GM19328 (cell line): Measurements from ENCODE around the gene TRPM1.

ENCODE experiments used
- ATAC-seq: cut with Tn5 transposase; IDR thresholded peaks from one replicate; pipeline ENCODE4 v1.9.1; 2021; ENCODE audit warnings: mild to moderate bottlenecking, moderate library complexity; ENCODE audit not compliant: unreplicated experiment

Gene TRPM1

DNA sequence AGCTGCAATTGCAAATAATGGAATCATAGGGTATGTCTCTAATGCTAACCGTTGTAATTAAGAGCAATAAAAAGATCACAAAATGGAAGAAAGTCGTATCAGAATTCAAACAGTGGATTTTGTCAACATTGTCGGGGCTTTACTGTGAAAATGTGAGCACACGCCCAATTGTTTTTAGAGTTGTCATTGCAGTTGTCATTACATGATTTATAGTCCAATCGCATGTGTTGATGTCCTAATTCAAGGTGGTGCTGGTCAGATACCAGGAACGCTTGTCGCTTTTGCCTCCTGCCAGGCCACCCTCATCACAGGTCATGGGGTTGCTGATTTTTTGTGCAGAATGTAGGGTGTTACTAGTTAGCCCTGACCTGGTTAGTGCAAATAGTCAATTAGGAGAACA is 16.2 kb downstream of the TRPM1 start:
- ATAC-seq, result no peak

DNA sequence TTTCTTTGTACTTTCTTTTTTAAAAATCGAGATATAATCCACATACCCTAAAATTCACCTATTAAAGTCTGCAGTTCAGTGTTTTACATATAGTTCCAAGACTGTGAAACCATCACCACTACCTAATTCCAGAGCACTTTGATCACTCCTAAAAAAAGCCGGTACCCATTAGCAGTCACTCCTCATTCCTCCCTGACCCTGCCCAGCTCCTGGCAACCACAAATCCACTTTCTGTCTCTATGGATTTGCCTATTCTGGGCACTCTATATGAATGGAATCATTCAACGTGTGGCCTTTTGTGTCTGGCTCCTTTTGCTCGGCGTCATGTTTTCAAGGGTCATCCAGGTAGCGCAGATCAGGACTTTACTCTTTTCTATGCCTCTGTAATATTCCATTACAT is 17.3 kb downstream of the TRPM1 start:
- ATAC-seq, result no peak

DNA sequence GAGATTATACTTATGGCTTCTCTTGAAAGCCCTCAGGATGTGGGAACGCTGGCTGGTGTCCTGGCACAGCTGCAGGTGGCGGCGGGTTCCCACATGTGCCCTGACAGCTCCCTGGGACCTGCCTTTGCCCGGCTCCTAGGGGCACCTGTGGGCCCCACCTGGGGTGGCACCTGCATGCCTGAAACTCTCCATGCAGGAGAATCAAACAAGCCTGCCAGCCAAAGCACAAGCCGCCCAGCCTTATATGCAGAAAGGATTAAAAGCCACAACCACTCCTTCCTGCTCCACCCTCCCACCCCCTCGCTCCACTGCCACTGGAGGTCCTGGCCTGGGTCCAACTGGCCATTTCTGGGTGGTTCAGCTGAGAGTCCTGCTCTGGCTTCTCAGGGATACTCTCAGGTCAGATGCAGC is 18.1 kb downstream of the TRPM1 start:
- ATAC-seq, result no peak

DNA sequence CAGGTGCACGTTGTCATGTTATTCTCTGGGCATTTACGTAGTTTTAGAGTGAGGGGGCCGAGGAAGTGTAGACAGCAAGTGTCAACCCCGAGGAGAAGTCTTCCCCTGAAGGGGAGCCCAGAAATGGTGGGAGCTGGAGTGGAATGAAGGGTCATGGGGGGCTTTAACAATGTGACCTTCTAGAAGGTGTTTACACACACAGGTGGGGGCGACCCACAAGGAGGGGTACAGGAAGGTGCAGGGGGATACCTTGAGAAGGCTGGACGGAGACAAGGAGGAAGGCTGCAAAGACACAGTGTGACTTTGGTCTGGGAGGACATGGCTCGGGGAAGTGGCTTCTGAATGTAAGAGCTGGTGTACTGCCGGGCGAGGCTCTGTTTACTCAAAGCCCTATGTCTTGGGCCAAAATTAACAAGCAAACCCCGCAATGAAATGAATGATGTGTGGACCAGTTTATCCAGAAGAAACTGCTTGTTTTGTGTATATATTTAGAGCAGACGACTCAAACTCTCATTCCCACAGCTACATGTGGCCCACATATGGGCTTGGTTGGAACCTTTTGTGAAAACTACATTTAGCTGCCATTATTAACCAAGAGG is 18.7 kb downstream of the TRPM1 start:
- no peak for ATAC-seq

DNA sequence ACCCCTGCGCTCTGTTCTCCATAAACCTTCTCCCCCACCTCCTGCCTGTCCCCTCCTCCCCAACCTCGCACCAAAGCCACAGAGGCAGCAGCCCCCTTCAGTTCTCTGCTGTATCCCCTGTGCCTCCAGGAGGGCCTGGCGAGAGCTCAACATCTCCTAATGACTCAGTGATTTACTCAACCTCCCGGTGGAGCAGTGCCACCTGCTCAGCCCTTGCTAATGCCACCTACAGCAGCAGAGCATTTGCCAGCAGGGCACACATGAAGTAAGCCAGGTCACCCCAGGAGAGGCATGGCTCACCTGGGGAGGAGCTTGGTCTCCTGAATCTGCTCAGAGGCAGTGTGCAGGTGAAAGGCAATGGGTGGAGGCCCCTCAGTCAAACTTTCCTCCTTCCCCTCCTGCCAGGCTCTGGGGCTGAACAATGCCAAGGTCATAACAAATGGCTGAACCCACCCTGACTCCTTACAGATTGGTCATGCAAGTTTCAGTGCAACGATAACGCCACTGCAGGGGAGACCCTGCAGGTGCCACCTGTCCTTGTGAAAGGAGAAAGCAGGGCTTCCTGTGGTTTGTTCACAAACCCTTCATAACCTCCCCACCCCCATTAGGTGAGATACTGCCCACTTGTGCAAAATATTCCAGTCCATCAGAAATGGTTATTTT is 19.8 kb downstream of the TRPM1 start:
- ATAC-seq, result no peak

DNA sequence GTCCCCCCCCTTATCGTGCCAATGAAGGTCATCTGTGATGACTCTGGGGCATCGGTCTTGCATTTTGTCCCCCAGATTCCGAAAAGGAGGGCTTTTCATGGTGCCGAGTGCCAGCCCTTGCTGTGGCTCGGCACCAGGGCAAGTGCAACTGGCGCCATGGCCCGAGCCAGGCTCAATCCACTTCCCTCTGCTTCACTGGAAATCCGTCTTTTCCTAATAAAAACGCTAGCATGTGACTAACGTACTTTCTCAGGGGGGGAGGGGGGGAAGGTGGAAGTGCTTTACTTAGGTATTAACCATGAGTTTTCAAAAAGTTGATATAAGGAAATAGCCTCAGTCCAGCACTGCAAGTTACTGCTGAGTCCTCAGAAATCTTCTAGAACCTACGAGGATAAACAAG is 20.5 kb downstream of the TRPM1 start:
- ATAC-seq, result no peak

DNA sequence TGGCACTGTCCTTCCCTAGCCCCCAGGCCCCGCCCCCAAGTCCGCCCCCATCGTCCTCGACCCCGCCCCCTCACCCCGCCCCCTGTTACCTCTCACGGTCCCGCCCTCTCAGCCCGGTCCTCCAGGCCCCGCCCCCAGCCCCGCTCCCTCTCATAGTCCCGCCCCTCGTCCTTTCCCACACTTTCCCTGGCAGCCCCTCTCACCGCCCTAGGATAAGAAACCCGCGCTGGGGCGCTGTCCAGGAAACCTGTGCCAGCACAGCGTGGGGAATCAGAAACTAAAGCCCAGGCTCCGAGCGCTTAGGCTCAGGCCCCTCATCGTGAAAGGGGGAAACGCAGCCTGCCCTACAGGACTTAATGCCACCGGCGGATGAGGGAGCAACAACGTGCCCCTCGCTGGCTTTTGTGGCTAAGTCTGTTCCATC is 20.9 kb downstream of the TRPM1 start:
- no peak for ATAC-seq

DNA sequence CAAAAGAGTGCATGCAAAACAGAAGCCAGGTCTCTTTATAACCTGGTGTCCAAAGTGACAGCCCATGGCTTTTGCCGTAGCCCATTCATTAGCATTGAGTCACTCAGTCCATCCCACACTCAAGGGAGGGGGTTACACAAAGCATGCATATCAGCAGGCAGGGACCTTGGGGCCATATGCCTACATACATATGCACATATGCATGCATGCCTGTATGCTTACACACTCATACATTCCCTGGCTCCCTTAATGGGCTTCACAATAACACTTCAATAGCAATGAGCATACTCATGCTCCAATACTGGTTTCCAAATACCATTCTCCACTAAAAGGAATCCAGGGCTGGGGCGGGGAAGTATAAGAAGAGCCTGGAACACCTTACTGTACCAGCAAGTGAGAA is 22.0 kb downstream of the TRPM1 start:
- no peak for ATAC-seq

DNA sequence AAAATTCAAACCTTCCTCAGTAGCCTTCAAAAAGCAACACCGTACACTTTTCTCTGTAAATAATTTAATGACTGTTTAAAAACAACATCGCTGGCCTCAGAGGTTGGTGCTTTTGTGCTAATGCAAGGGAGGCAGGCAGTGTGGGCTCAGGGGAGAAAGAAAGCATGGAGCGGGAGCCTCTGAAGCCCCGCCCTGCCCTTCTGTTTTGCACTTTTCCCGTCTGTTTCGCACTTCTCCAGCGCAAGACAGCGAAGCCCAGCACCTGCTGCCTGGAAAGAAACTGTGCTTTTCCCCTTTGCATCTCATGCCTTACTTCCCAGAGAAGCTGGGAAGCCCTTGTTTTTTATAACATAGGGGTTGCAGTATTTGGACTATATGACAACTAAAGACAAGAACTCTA is 23.1 kb downstream of the TRPM1 start:
- no peak for ATAC-seq

DNA sequence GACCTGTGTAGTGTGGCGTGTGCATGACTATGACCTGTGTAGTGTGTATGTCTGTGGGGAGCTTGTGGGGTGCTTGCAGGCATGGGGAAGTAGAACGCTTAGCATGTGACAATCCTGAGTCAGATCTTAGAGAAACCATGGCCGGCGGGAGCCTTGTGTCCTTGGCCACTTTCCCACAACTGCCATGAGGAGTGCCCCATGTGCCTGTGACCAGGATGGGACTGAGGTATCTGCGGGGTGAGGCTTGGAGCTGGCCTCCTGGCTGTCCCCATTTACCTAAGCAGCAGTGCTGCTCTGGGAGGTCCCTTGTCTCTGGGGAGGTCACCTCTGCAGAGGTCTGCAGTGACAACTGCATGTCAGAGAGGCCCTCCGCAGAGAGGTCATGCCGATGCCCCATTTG is 23.6 kb downstream of the TRPM1 start:
- ATAC-seq, result no peak

DNA sequence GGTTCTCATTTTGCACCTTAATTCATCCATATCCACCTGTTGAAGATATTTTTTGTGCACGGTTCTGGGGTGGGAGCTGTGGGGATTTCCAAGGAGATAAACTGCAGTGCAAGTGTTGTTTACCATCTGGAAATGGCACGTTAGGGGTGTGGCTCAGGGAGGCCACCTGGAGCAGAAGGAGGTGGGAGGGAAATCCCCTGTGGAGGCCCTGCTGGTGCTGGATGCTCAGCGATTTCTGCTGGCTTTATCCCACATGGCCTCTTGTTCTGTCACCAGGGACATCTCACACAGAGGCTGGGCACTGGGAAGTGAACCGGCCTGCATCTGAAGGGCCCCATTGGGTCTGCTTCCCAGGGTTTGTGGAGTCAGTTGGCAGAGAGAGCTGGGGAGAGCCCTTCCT is 24.3 kb downstream of the TRPM1 start:
- no peak for ATAC-seq

DNA sequence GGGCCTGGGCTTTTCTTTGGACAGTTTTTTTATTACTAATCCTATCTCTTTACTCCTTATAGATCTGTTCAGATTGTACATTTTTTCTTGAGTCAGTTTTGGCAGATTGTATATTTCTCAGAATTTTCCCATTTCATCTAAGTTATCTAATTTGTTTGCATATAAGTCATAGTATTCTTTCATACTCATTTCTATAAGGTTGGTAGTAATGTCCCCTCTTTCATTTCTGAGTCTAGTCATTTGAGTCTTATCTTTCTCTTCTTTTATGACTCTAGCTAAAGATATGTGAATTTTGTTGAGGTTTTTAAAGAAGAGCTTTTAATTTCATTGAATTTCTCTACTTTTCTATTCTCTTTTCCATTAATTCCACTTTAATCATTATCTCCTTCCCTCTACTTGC is 27.2 kb downstream of the TRPM1 start:
- no peak for ATAC-seq

DNA sequence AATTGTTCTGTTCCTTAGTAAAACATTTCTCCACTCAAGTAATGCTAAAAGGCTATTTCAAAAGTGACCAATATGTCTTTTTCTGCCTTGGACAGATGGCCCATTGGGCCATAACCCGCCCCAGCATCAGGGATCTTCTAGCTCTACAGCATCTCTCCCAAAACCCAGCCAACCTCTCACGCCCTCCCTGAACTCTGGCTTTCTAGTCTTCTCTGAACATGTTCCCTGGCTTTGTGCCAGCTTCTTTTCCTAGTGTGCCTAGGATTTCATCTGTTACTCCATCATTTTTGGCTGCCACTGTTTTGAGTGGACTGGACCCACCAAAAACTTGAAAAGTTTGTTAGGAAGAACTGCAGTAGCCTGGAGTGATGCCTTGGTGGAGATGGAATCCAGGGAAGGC is 30.7 kb downstream of the TRPM1 start:
- ATAC-seq, result no peak

DNA sequence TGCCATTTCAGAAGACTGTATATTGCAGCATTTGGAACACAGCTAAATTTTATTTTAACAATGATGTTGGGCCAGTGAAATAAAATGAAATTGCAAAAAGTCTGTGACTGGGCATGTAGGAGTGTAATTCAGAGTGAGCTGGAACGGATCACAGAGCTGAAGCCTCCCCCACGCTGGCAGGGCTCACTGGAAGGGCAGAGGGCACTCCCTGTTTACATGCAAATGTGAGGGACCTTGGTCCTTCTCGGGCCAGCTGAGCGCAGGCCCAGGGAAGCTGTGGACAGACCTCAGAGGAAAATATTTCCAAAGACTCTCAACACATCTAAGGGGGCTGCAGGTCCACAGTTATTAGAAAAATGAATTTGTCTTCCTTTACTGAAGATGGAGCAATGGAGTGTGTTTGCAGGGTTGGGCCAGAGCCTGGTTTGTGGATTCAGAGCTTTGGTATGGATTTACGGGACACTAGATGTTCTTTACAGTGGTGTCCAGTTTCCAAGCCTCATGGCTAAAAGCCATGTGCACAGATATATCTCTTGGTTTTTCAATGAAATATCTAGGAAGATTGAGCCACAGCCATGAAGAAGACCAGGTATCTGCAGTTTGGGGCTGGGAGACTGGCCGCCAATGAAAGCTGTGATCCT is 32.0 kb downstream of the TRPM1 start:
- no peak for ATAC-seq

DNA sequence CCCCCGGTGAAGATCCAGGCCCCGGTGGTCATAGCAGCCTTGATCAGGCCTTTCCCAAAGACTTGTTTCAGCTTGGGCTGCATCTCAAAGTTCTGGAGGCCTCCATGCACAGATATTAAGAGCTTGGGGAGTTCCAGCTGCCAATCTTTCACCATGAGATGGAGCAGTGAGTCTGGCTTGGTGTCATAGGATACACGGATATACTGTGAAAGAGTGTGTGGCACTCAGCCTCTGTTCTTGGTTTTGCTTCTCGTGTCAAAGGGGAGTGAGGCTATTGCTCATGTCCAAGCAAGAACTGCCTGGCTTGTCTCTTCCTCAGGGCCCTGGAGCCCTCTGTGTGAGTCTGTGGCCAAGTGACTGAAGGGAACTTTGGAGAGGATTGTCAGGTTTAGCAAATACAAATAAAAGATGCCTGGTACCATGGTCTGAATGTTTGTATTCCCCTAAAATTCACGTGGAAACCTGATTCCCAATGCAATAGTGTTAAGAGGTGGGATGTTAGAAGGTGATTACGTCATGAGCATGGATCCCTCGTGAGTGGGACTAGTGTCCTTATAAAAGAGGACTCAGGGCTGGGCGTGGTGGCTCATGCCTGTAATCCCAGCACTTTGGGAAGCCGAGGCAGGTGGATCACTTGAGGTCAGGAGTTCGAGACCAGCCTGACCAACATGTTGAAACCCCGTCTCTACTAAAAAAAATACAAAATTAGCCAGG is 33.5 kb downstream of the TRPM1 start:
- no peak for ATAC-seq

DNA sequence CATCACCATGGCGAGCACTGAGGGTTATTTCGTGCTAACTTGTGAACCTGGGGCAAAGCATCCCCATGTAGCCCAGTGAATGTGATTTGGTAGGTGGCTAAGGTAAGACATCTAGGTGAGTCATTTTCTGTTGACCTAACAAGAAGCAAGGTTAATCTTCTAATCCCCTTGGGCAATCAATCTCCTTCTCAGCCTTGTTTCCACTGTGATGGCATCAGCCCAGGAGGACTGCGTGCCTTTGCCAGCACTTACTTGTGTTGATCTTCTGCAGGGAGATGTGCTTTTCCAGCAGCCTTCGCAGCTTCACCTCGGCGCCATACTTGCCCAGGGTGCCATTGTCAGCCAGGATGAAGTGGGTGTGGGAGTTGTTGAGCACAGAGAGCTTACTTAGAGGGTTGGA is 35.7 kb downstream of the TRPM1 start:
- ATAC-seq, result no peak

DNA sequence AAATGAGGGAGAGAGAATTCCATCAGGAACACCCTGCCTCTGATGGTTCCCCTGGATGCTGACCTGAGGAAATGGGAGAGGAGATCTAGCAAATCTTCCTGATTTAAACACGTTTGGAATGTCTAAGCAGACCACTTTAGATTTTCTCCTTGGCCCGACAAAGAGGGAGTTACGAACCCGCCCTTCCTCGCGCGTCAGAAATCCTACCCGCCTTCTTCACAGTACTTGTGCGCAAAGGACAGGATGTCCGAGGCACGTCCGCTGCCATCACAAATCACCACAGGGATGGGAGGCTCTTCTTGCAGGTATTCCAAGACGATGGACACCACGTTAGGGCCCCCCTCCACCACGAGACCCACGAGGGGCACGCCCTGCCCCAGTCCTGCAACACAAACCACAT is 38.6 kb downstream of the TRPM1 start:
- ATAC-seq, result no peak

DNA sequence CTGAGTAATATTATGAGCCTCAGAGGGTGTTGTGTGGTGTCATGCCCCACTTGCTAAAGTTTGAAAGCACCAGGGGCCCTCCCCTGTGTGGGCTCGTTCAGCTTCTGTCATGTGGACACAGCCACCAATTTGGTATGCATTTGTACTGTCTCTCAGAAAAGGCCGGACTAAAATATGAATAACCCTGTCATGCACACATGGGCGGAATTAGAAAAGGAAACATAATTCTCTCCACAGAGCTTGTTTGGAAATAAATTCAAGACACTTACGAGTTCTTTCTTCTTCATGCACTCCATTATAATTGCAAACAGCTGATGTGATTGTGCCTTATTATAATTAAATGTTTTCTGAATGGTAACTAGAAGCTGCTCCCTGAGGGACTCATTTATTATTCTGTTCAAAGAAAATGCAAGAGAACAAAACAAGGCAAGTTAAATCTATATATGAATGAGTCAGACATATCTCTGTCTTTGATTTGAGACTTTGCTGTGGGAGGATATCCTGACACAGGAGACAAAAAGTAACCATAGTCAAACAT is 39.1 kb downstream of the TRPM1 start:
- ATAC-seq, result no peak

DNA sequence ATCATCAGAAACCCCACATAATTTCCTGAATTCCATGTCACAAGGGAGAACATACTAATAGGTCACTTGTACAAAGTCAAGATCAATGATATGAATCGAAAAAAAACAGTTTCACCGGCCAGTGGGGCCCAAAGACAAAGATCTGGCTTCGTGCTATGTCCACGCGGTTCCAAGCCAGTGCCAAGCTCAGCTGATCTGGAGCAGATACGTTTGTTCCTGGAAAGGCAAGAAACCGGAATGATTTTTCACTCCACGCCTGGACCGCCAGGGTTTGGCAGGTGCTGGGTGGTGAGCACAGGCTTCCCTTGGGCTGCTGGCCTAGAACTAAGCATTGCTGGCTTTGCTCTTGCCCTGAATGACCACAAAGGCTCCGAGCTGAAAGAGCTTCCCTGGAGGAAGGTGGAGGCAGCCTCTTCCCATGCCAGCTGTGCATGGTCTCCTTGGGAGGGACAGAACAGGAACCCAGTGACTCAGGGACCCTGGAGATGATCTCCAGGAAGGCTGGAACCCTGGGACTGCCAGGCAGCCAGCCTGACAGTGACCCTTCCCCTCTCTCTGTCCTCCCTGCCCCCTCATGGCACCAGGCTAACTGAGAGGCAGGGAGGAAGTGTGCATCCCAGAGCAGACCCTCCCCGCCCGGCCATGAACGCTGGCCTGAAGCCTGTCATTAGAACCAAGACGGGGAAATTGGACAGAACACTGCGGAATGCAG is 40.9 kb downstream of the TRPM1 start:
- no peak for ATAC-seq

DNA sequence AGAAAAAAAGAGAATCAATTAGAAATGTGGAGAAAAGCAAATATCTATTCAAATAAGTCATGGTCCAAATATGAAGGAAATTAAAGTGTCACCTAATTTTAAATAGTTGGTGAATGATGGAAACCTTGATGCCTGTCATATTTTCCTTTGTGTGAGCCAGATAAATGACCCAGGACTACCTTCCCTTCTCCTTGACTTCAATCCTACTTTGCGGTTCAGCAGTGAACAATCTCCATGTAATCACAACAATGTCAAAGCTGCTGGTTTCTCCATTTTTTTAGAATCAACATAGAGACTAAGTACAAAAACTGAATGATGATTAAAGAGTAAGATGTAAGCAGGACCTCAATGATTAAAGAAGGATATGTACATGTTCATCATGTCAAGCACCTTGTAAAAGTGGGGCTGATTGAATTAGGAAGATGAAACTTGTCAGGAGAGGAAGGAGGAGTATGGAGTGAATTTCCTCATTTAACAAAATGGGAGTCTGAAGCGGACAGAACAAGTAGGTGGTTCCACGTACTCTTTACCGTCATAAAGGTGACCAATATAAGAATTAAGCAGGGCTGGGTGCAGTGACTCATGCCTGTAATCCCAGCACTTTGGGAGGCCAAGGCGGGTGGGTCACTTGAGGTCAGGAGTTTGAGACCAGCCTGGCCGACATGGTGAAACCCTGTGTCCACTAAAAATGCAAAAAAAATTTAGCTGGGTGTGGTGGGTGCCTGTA is 43.1 kb downstream of the TRPM1 start:
- ATAC-seq, result no peak
